Measurements from ENCODE around the gene KIAA0586. TPM values are rescaled to one million over a fixed set of nuclear protein-coding genes. Genes with fewer than 3 reads are reported as not detected.

The KIAA0586 gene
- total and polyA plus RNA-seq, 2 of the 13 experiments (the other 11 are each of a cell fraction or from before 2014, with no cell fraction given) = 12.6 to 25.2 TPM

DNA sequence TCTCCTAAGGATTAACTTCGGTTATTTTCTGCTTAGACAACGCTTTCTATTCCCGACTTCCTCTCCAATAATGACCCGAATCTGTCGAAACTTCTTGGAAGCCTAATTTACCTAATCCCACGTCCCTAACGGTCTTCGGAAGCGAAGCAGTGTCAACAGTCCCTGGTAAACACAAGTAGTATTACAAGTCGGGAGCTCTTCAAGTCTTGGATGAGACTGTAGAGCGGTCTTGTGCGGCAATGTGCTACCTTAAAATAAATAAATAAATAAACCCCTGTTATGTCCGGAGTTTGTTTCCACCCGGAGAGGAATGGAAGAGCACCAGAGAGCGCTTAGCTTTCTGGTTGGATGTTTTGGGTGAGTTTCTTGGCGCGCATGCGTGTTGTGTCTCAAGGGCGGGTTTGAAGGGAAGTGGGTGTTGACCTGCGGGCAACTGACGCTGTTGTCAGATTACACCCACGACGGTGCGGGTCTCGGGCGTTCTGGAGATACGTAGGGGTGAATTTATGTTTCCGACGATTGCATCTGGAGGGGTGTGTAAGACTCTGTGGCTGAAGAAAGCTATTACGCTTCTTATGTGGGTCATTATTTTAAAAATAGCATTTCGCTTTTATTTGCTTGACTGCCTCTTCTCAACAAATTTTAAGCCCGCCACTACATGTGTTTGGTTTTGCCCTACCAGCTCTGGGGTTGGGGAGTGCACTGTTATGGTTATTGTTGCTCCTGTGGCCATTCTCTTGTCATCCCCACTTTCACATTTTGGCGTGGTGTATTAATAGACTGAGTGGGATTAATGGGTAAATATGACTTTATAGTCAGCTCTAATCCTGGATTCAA lies at the start of gene KIAA0586, which contains the start of gene TIMM9 (continued):
- peak; percentile 4; the same call in 1 of the 2 replicates for TF ChIP-seq MLXIP (CRISPR knock-in tag; IDR thresholded peaks at IDR 0.05; ENCODE audit: borderline replicate concordance)
- peak; percentile 92 for TF ChIP-seq KAT8 (CRISPR knock-in tag; IDR thresholded peaks at IDR 0.05)
- TF ChIP-seq ELF1 (CRISPR knock-in tag; IDR thresholded peaks at IDR 0.05) = peak; percentile 70; the same call in 1 of the 2 replicates
- TF ChIP-seq RXRB (CRISPR knock-in tag; IDR thresholded peaks at IDR 0.05; ENCODE audit: borderline replicate concordance) = peak; percentile 13
- TF ChIP-seq ZNF614 (CRISPR knock-in tag; IDR thresholded peaks at IDR 0.05; ENCODE audit: borderline replicate concordance) = peak; percentile 86
- no peak for TF ChIP-seq ZFP37 (CRISPR knock-in tag; IDR thresholded peaks at IDR 0.05; ENCODE audit: borderline replicate concordance)
- TF ChIP-seq FOXA1 (IDR thresholded peaks at IDR 0.05) = no peak
- peak; percentile 78 for TF ChIP-seq FOXA1 (CRISPR knock-in tag; IDR thresholded peaks at IDR 0.05)
- TF ChIP-seq ZNF772 (CRISPR knock-in tag; IDR thresholded peaks at IDR 0.05) = peak; percentile 35
- no peak; the same call in 1 of the 2 replicates for TF ChIP-seq ATF3 (CRISPR knock-in tag; IDR thresholded peaks at IDR 0.05)
- TF ChIP-seq YY1 (IDR thresholded peaks at IDR 0.05; ENCODE audit: insufficient read depth, insufficient replicate concordance, low read depth, low read length) = peak; percentile 34
- TF ChIP-seq ZMAT3 (CRISPR knock-in tag; conservative IDR thresholded peaks at IDR 0.05) = 0 out of 2 replicates have a peak, but pooled peaks have one; percentile 16
- TF ChIP-seq ZNF350 (CRISPR knock-in tag; IDR thresholded peaks at IDR 0.05; ENCODE audit: borderline replicate concordance, low read depth) = peak; percentile 32; the same call in 1 of the 2 replicates
- TF ChIP-seq NCOA2 (CRISPR knock-in tag; IDR thresholded peaks at IDR 0.05) = no peak
- TF ChIP-seq PHF20 (CRISPR knock-in tag; IDR thresholded peaks at IDR 0.05) = peak; percentile 74
- TF ChIP-seq CHD2 (IDR thresholded peaks at IDR 0.05; ENCODE audit: low read depth, low read length) = no peak
- TF ChIP-seq TP53 (CRISPR knock-in tag; conservative IDR thresholded peaks at IDR 0.05) = no peak
- TF ChIP-seq, protein P1, sequence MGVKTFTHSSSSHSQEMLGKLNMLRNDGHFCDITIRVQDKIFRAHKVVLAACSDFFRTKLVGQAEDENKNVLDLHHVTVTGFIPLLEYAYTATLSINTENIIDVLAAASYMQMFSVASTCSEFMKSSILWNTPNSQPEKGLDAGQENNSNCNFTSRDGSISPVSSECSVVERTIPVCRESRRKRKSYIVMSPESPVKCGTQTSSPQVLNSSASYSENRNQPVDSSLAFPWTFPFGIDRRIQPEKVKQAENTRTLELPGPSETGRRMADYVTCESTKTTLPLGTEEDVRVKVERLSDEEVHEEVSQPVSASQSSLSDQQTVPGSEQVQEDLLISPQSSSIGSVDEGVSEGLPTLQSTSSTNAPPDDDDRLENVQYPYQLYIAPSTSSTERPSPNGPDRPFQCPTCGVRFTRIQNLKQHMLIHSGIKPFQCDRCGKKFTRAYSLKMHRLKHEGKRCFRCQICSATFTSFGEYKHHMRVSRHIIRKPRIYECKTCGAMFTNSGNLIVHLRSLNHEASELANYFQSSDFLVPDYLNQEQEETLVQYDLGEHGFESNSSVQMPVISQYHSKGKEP (CRISPR knock-in tag; IDR thresholded peaks at IDR 0.05) = no peak
- TF ChIP-seq ZNF720 (CRISPR knock-in tag; IDR thresholded peaks at IDR 0.05) = no peak

Measured in HepG2 (cell line).